Activated T-helper 1 cell treated with anti-CD3 and anti-CD28 coated beads, Interleukin-2, amount 50 U/mL, for 16 hours (primary cell): ENCODE data around the gene HNRNPLL.

Experiments
- DNase-seq, 2 donors: peaks; one replicate each; pipeline ENCODE4 v3.0.0-alpha.2; 2020; ENCODE audit warnings: low read depth in 1 of 2, low spot score in 1 of 2

The HNRNPLL gene

GRCh38 chr2:38596229-38596628 is 6.5 kb downstream of the HNRNPLL start:
- DNase-seq: no peak

DNA sequence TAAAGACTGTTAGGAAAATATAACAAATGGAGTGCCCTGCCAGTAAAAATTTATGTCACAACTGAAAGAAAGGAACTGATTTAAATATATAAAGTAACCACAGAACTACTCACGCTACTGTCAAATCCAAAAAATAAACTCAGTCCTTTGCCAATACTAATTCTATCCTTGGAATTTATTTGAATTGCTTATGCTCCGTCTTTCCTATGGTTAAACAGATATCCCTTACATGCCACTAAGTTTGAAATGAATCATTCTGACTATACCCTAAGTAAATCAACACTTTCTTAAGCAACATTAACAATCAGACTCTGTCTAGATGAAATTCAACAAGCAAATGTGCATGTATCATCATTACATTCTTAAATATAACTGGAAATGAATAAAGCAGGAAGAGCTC is 9.8 kb downstream of the HNRNPLL start:
- no peak for DNase-seq

DNA sequence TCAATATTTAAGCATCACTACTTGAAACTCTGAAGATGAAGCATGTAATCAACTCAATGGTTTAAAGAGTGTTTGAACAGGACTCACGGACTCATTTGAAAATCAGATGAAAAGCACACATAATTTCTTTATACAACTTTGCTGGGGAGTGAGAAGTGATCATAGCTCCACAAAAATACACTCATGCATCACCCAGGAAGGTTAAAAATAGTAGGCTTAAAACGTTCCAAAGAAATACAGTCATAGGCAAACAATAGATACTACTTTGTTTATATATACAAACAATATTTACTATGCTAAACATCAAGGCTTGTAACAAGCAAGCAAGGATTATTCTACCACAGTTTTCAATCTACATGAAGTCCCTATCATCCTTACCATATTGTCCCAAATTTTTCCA is 11.6 kb downstream of the HNRNPLL start:
- no peak for DNase-seq

- DNase-seq: no peak
Observed at GRCh38 chr2:38590053-38590452, 12.7 kb downstream of the HNRNPLL start.

DNA sequence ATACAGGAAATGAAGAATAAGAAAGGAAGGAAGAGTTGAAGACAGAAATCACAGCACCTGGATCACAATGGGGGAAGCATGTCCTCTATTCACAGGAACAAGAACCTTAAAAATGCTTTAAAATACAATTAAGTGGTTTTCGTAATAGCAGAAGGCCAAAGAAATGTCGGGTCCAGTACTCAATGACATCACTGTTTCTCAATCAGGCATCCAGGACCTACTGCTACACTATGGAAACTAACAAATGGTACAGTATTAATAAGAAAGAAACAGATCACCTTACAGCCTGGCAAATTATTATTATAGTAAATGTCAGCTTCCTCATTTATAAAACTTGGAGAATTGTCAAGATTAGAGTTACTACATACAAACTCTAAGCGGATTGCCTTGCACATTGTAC is 15.8 kb downstream of the HNRNPLL start:
- DNase-seq: no peak

GRCh38 chr2:38584881-38585280 is 17.8 kb downstream of the HNRNPLL start:
- DNase-seq: no peak

DNA sequence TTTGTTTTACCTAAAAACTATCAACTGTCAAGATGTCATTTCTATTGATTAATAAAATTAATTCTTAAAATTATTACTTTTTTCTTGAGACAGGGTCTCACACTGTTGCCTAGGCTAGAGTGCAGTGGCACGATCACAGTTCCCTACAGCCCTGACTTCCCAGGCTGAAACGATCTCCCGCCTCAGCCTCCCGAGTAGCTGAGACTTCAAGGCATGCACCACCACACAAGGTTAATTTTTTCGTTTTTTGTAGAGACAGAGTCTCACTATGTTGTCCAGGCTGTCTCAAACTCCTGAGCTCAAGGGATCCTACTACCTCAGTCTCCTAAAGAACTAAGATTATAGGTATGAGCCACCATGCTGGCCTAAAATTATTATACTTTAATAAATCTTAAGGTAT is 18.7 kb downstream of the HNRNPLL start:
- no peak for DNase-seq

DNA sequence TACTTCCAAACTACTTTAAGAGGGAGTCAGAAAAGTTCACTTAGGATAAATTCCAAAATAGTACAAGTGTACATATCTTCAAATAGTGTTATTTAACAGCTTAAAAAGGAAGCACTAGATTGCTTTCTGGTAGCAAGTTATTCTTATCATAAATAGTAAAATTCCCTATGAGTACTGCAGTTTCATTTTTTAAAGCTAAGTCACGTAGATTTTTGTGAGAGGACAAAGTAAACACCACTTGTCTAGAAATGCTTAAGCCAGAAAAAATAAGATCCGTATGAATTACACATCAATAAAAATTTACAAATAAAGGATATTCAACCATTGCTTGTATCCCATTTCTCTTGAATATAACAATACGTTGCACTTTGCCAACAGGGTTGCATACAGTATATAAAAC is 19.2 kb downstream of the HNRNPLL start:
- DNase-seq: no peak

GRCh38 chr2:38581193-38582147 is 21.3 kb downstream of the HNRNPLL start:
- no peak for DNase-seq

DNA sequence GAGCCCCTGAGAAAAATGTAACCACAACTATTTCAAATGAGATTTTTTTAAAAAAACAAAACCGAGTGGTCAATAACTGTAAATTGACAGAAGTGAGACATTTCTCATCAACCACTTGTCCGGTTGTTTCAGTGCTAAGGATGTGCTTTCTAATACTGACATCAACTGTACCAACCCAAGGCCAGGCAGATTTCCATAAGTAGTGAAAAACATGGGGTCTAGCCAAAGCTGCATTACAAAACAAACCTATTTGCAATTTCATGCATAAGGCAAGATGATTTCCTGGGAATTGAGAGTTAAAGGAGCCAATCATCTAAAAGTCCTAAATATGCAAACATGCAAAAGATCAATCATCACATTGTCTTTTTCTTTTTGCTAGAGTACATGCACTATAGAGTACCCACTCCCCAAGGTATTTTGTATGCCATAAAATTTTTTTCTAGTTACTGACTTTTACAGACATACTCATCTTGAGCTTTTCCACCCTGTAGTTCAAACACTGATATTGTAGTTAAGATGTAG is 22.6 kb downstream of the HNRNPLL start:
- DNase-seq: no peak

GRCh38 chr2:38578832-38579231 is 23.9 kb downstream of the HNRNPLL start:
- DNase-seq: no peak

- no peak for DNase-seq
Observed at GRCh38 chr2:38574278-38574677, 28.4 kb downstream of the HNRNPLL start.

GRCh38 chr2:38572167-38572566 is 30.6 kb downstream of the HNRNPLL start:
- no peak for DNase-seq

GRCh38 chr2:38571193-38571592 is 31.5 kb downstream of the HNRNPLL start:
- DNase-seq: no peak

- no peak for DNase-seq
Observed at GRCh38 chr2:38568724-38569436, 33.8 kb downstream of the HNRNPLL start.

DNA sequence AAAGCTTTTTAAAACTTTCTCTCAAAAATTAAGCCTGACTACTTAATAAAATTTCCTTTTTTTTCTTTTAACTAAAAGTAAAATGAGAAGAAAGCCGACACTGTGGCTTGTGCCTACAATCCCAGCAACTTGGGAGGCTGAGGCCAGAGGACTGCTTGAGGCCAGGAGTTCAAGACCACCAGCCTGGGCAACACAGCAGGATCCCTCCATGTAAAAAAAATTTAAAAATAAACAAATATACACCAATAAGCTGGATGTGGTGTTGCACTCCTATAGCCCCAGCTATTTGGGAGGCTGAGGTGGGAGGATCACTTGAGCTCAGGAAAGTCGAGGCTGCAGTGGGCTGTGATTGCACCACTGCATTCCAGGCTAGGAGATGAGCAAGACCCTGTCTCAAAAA is 37.4 kb downstream of the HNRNPLL start:
- DNase-seq: no peak

- no peak for DNase-seq
Observed at GRCh38 chr2:38561691-38562090, 41.0 kb downstream of the HNRNPLL start.

GRCh38 chr2:38560092-38560491 is 42.6 kb downstream of the HNRNPLL start:
- DNase-seq: no peak

GRCh38 chr2:38557981-38558380 is 44.7 kb downstream of the HNRNPLL start:
- no peak for DNase-seq

DNA sequence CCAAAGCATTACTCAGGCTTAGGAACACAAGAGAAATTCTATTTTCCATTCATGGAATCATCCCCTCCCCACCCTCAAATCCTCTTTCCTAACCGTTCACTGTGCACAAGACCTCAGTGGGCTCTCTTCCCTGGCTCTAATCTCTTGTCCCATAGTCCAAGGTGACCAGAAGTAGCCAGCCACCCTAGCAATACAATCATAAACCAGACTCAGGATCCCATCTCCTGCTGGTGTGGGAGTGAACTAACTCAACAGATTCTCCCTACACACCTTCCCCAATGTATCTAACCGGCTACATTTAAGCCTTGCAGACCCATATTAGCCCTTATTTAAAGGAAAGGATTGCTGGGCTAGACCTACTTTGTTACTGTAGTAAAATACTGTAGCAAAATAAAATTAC is 45.5 kb downstream of the HNRNPLL start:
- DNase-seq: no peak

- DNase-seq: no peak
Observed at GRCh38 chr2:38556006-38556801, 46.5 kb downstream of the HNRNPLL start.
